ENCODE data around the gene CBR1.
"Not testable (repeated sequence)": the region's sequence is repeated elsewhere in the genome, so short reads cannot be mapped to it uniquely, and the experiment has no call there.

CBR1 gene

DNA sequence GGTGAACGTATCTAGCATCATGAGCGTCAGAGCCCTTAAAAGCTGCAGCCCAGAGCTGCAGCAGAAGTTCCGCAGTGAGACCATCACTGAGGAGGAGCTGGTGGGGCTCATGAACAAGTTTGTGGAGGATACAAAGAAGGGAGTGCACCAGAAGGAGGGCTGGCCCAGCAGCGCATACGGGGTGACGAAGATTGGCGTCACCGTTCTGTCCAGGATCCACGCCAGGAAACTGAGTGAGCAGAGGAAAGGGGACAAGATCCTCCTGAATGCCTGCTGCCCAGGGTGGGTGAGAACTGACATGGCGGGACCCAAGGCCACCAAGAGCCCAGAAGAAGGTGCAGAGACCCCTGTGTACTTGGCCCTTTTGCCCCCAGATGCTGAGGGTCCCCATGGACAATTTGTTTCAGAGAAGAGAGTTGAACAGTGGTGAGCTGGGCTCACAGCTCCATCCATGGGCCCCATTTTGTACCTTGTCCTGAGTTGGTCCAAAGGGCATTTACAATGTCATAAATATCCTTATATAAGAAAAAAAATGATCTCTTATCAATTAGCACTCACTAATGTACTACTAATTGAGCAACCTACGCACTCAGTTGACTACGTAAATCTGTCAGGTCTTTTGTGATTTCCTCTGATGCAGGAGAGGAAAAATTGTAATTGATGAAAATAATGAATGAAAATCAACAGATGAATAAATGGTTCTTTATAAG lies 2.8 kb downstream of the CBR1 start:
- H3K4me3 ChIP-seq (ENCODE audit: low read depth, low read length): no peak overlapping the region
- DNase-seq (ENCODE audit: low read depth): no peak
- no peak for TF ChIP-seq CTCF (IDR thresholded peaks at IDR 0.05; ENCODE audit: low read depth, low read length, missing control alignments)

DNA sequence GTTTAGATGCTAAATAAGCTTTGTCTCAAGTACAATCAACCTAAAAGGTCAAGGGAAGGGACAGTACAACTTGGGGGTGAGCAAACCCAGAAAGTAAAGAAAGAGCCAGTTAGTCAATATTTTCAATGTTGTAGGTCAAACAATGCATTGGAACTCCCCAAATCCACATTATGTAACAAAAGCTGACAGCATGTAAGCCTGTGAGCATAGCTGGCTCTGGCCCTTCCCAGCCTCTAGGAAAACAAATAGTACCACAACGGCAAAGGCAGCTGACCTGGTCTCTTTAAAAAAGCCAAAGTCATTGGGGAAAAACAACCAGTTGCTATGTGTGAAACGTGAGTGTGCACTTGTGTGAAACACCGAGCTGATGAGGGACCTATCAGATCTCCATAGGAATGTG lies 3.4 kb downstream of the CBR1 start:
- no peak for DNase-seq (ENCODE audit: low read depth)
- H3K4me3 ChIP-seq (ENCODE audit: low read depth, low read length): no peak overlapping the region
- no peak for TF ChIP-seq CTCF (IDR thresholded peaks at IDR 0.05; ENCODE audit: low read depth, low read length, missing control alignments)

DNA sequence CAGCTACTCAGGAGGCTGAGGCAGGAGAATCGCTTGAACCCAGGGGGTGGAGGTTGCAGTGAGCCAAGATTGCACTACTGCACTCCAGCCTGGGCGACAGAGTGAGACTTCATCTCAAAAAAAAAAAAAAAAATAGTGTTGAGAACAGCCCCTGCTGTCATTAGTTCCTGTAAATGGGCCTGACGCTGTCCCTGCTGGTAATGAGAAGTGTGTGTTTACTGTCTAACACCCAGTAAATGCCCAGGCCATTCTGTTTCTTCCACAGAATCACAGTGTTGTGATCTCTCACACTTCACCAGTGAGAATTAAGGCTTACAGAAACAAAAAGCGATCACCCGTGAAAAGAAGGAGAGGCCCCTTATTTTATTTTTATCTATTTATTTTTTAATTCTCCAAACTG lies 4.1 kb downstream of the CBR1 start:
- DNase-seq (ENCODE audit: low read depth); H3K4me3 ChIP-seq (ENCODE audit: low read depth, low read length): not testable (repeated sequence)

DNA sequence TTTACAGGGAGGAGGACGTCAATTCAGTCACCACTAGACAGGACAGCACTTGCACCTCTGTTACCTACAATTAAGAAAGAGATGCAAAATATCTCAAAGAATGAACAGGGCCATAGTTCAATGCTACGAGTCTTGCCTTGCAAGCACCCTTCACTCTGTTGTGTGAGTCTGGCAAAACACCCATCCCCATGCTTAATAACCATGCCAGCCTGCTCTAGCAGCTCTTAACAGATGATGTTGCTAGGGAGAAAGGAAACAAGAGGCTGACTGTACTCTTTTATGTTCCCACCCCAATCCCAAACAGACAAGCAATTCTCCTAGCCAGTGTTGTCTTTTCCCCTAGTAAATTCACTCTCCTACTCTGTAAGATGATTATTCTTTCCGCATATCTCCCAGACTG lies 5.3 kb downstream of the CBR1 start:
- H3K4me3 ChIP-seq (ENCODE audit: low read depth, low read length): no peak overlapping the region
- no peak for TF ChIP-seq CTCF (IDR thresholded peaks at IDR 0.05; ENCODE audit: low read depth, low read length, missing control alignments)
- no peak for DNase-seq (ENCODE audit: low read depth)

GRCh38 chr21:36075953-36076352 lies 6.1 kb downstream of the CBR1 start:
- TF ChIP-seq CTCF (IDR thresholded peaks at IDR 0.05; ENCODE audit: low read depth, low read length, missing control alignments): no peak
- no peak overlapping the region for H3K4me3 ChIP-seq (ENCODE audit: low read depth, low read length)
- DNase-seq (ENCODE audit: low read depth): no peak

- no peak overlapping the region for H3K4me3 ChIP-seq (ENCODE audit: low read depth, low read length)
- TF ChIP-seq CTCF (IDR thresholded peaks at IDR 0.05; ENCODE audit: low read depth, low read length, missing control alignments): no peak
- DNase-seq (ENCODE audit: low read depth): no peak
Measured at GRCh38 chr21:36076878-36077655, 7.2 kb downstream of the CBR1 start.

DNA sequence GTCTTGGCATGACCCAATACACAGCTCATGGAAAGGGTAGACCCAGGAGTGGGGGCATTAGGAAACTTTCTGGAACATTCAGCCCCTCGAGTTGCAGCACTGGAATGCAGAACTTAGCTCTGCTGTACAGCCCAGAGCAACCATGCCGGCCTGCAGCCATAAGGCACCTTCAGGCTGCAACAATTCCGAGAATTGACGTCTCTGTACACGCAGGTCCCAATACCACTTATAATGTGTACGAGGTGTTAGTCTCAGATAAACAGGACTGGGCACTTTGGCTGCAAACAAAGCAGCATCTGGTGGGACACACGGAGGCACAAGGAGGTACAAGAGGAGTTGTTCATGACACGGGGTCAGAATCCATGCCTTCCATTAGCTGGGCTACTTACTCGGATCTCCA lies 7.9 kb downstream of the CBR1 start:
- DNase-seq (ENCODE audit: low read depth): no peak
- no peak overlapping the region for H3K4me3 ChIP-seq (ENCODE audit: low read depth, low read length)
- no peak for TF ChIP-seq CTCF (IDR thresholded peaks at IDR 0.05; ENCODE audit: low read depth, low read length, missing control alignments)

All from GM12864 (cell line).